Activated gamma-delta T cell (primary cell): ENCODE measurements around the gene SCARF2.
"Not testable (repeated sequence)": the region's sequence is repeated elsewhere in the genome, so short reads cannot be mapped to it uniquely, and the experiment has no call there.

Source experiments
- DNase-seq: peaks from one replicate; lab custom pipeline; 2025; lab: John Stamatoyannopoulos, UW

The SCARF2 gene

GRCh38 chr22:20428496-20429253 is 8.9 kb downstream of the SCARF2 start:
- DNase-seq, result no peak

GRCh38 chr22:20427945-20428417 is 9.6 kb downstream of the SCARF2 start:
- DNase-seq, result no peak

- DNase-seq, result no peak
Measured at GRCh38 chr22:20427104-20427944, 10.3 kb downstream of the SCARF2 start.

- no peak for DNase-seq
Measured at GRCh38 chr22:20426259-20426615, 11.4 kb downstream of the SCARF2 start.

GRCh38 chr22:20425566-20426258 is 11.9 kb downstream of the SCARF2 start:
- DNase-seq, result no peak

- no peak for DNase-seq
Measured at GRCh38 chr22:20424932-20425565, 12.6 kb downstream of the SCARF2 start.

GRCh38 chr22:20424568-20424931 is 13.1 kb downstream of the SCARF2 start:
- DNase-seq, result no peak

GRCh38 chr22:20423906-20424551 is 13.6 kb downstream of the SCARF2 start:
- no peak for DNase-seq

GRCh38 chr22:20423008-20423905 is 14.4 kb downstream of the SCARF2 start:
- DNase-seq, result no peak

GRCh38 chr22:20422271-20423007 is 15.2 kb downstream of the SCARF2 start:
- no peak for DNase-seq

- no peak for DNase-seq
Measured at GRCh38 chr22:20421507-20421874, 16.1 kb downstream of the SCARF2 start.

- no peak for DNase-seq
Measured at GRCh38 chr22:20420157-20420842, 17.3 kb downstream of the SCARF2 start.

- no peak for DNase-seq
Measured at GRCh38 chr22:20419664-20419951, 18.0 kb downstream of the SCARF2 start.

- DNase-seq, result no peak
Measured at GRCh38 chr22:20418211-20418788, 19.3 kb downstream of the SCARF2 start.

GRCh38 chr22:20415699-20416098 is 21.9 kb downstream of the SCARF2 start:
- DNase-seq, result not testable (repeated sequence)

- not testable (repeated sequence) for DNase-seq
Measured at GRCh38 chr22:20415241-20415640, 22.4 kb downstream of the SCARF2 start.

- DNase-seq, result no peak
Measured at GRCh38 chr22:20414450-20414849, 23.2 kb downstream of the SCARF2 start.

GRCh38 chr22:20414059-20414440 is 23.6 kb downstream of the SCARF2 start:
- DNase-seq, result no peak
